GM10847 (cell line): ENCODE results near the gene KIF5A.

Experiments
- POLR2A ChIP-seq: IDR thresholded peaks from 2 replicates; pipeline ENCODE4 v1.6.1; 2011; ENCODE audit not compliant: insufficient read length; ENCODE audit errors: extremely low read depth

KIF5A gene

GRCh38 chr12:57604992-57605810, 55.4 kb downstream of the KIF5A start:
- peak; percentile 6 for TF ChIP-seq POLR2A

GRCh38 chr12:57605811-57606311, 56.0 kb downstream of the KIF5A start:
- TF ChIP-seq POLR2A = no peak

GRCh38 chr12:57606399-57606798, 56.6 kb downstream of the KIF5A start:
- TF ChIP-seq POLR2A = no peak

GRCh38 chr12:57606821-57607220, 57.0 kb downstream of the KIF5A start:
- no peak for TF ChIP-seq POLR2A

- no peak for TF ChIP-seq POLR2A
Observed at GRCh38 chr12:57607958-57608663, 58.3 kb downstream of the KIF5A start.

GRCh38 chr12:57609101-57609780, 59.4 kb downstream of the KIF5A start:
- no peak for TF ChIP-seq POLR2A

- TF ChIP-seq POLR2A = no peak
Observed at GRCh38 chr12:57609781-57610553, 60.1 kb downstream of the KIF5A start.

- TF ChIP-seq POLR2A = no peak
Observed at GRCh38 chr12:57610554-57611107, 60.8 kb downstream of the KIF5A start.

GRCh38 chr12:57611108-57611826, 61.4 kb downstream of the KIF5A start, which contains the start of gene ARHGEF25:
TSS of gene ARHGEF25 (plus strand) at chr12:57611435. CDS start at chr12:57611895, 460 bp downstream.
- TF ChIP-seq POLR2A = peak; percentile 37

- TF ChIP-seq POLR2A = no peak
Observed at GRCh38 chr12:57611827-57612710, 62.2 kb downstream of the KIF5A start.

- no peak for TF ChIP-seq POLR2A
Observed at GRCh38 chr12:57612711-57613426, 63.0 kb downstream of the KIF5A start.

- TF ChIP-seq POLR2A = no peak
Observed at GRCh38 chr12:57613427-57614109, 63.7 kb downstream of the KIF5A start.
